HCT116 (cell line): Measurements from ENCODE around the gene MGA. TPM values are rescaled to one million over a fixed set of nuclear protein-coding genes. Genes with fewer than 3 reads are reported as not detected.

Experiments used
- CBX3 ChIP-seq: IDR thresholded peaks from 2 replicates; pipeline ENCODE4 v1.6.1; 2012; ENCODE audit warnings: low read depth
- CEBPB ChIP-seq: IDR thresholded peaks from 2 replicates; pipeline ENCODE4 v1.6.1; 2012; ENCODE audit warnings: low read depth
- CTCF ChIP-seq, 3 experiments: fragments of 200-600 bp in 1 of 3; sonication (generic) in 1 of 3; IDR thresholded peaks in 2 of 3; conservative IDR thresholded peaks in 1 of 3; 2 replicates each; pipeline ENCODE4 v1.5.1; 2012 to 2017; ENCODE audit warnings: low read depth in 2 of 3, low read length in 2 of 3, antibody characterized with exemption in 1 of 3, borderline replicate concordance in 1 of 3, control low read depth in 1 of 3, mild to moderate bottlenecking in 1 of 3, mixed read lengths in 1 of 3, mixed run types in 1 of 3, moderate library complexity in 1 of 3; ENCODE audit not compliant: insufficient read depth in 1 of 3
- EZH2 ChIP-seq: fragments of 200-600 bp; sonication (generic); IDR thresholded peaks from 2 replicates; pipeline ENCODE4 v1.6.1; 2017; ENCODE audit warnings: antibody characterized with exemption, mixed run types
- MAX ChIP-seq: IDR thresholded peaks from 2 replicates; pipeline ENCODE4 v1.6.1; 2012
- SIN3A ChIP-seq: IDR thresholded peaks from 2 replicates; pipeline ENCODE4 v1.6.1; 2012; ENCODE audit warnings: low read depth
- ZFX ChIP-seq: fragments of 450-650 bp; IDR thresholded peaks from 2 replicates; pipeline ENCODE4 v1.6.1; 2017
- total RNA-seq: library from RNA; stranded (reverse); gene quantifications from one replicate; pipeline ENCODE4 v1.2.1, GENCODE V29; 2021; ENCODE audit not compliant: unreplicated experiment
- TF ChIP-seq, protein P1 (sequence below): IDR thresholded peaks from 2 replicates; pipeline ENCODE4 v1.6.1; 2012; ENCODE audit warnings: low read depth

MGA gene
- total RNA-seq, 1 experiment from 2014 or later = 28.9 TPM

DNA sequence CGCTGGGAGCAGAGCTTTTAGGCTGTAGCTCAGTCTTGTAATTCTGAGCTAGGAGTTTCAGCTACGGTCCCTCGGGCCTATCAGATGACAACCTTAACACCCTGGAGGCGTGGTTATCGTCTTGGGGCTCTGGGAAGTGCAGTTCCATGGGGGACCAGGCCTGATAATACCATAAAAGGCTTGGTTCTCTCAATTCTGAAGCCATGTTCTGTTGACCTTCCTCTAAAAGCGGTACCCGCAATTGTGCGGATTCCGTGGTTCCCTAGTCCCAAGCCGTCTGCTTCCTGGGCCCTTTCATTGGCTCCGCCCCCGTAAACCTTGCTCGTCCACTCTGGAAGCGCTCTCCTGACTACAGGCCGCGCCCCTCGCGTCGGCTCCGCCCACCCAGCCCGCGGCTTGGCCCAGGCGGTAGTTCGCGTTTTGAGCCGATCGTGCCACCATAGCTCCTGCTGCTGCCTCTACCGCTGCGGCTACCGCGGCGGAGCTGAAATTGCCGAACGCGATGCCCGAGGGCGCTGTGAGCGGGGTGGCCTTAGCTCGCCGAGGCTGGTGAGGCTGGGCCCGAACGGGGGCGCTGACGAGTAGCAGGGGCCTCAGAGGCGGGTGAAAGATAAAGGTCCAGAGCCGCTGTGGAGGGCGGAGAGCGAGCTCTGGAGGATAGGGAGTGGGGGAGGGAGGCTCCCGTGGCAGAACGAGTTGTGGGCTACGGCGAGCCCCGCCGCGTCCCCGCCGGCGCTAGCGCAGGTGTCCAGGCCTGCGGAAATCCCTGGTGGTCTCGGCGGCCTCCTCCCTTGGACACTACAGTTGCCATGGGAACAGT lies 114.1 kb downstream of the MGA start, which contains the start of gene MAPKBP1 (continued):
- TF ChIP-seq, protein P1, sequence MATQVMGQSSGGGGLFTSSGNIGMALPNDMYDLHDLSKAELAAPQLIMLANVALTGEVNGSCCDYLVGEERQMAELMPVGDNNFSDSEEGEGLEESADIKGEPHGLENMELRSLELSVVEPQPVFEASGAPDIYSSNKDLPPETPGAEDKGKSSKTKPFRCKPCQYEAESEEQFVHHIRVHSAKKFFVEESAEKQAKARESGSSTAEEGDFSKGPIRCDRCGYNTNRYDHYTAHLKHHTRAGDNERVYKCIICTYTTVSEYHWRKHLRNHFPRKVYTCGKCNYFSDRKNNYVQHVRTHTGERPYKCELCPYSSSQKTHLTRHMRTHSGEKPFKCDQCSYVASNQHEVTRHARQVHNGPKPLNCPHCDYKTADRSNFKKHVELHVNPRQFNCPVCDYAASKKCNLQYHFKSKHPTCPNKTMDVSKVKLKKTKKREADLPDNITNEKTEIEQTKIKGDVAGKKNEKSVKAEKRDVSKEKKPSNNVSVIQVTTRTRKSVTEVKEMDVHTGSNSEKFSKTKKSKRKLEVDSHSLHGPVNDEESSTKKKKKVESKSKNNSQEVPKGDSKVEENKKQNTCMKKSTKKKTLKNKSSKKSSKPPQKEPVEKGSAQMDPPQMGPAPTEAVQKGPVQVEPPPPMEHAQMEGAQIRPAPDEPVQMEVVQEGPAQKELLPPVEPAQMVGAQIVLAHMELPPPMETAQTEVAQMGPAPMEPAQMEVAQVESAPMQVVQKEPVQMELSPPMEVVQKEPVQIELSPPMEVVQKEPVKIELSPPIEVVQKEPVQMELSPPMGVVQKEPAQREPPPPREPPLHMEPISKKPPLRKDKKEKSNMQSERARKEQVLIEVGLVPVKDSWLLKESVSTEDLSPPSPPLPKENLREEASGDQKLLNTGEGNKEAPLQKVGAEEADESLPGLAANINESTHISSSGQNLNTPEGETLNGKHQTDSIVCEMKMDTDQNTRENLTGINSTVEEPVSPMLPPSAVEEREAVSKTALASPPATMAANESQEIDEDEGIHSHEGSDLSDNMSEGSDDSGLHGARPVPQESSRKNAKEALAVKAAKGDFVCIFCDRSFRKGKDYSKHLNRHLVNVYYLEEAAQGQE = no peak
- peak; percentile 60 to 98 (median 71) for TF ChIP-seq CTCF (IDR thresholded peaks at IDR 0.05 in 2 of 3, conservative IDR thresholded peaks at IDR 0.05 in 1 of 3; ENCODE audit: borderline replicate concordance in 1 of 3, insufficient read depth in 1 of 3, low read depth in 2 of 3, low read length in 2 of 3)
- peak; percentile 58 for TF ChIP-seq ZFX
- peak; percentile 55; the same call in 1 of the 2 replicates for TF ChIP-seq SIN3A
- TF ChIP-seq CBX3 = peak; percentile 99
- TF ChIP-seq CEBPB = no peak
- no peak for TF ChIP-seq EZH2
- TF ChIP-seq MAX = peak; percentile 93
- TF ChIP-seq, all 23 proteins: peak for 15
